Trophoblast cell (in vitro differentiated cells and primary cell): ENCODE measurements around the gene ACP6.

Experiments
- DNase-seq, 2 donors: peaks; one replicate each; pipeline ENCODE4 v3.0.0-alpha.2; 2016
- H2AFZ ChIP-seq: 2 replicates; pipeline ENCODE4 v1.6.1; 2013; ENCODE audit warnings: low read length, moderate library complexity, mild to moderate bottlenecking; ENCODE audit not compliant: insufficient read depth, poor library complexity
- H2AK5ac ChIP-seq: 2 replicates; pipeline ENCODE4 v1.6.1; 2013; ENCODE audit warnings: mild to moderate bottlenecking, low read length
- H2BK120ac ChIP-seq: 2 replicates; pipeline ENCODE4 v1.6.1; 2013; ENCODE audit warnings: low read length, mild to moderate bottlenecking, moderate library complexity; ENCODE audit not compliant: insufficient read depth, poor library complexity
- H2BK12ac ChIP-seq: 2 replicates; pipeline ENCODE4 v1.6.1; 2013; ENCODE audit warnings: mild to moderate bottlenecking, low read length, moderate library complexity
- H2BK5ac ChIP-seq: 2 replicates; pipeline ENCODE4 v1.6.1; 2013; ENCODE audit warnings: low read length, low read depth, moderate library complexity, mild to moderate bottlenecking; ENCODE audit not compliant: poor library complexity
- H3K14ac ChIP-seq: 2 replicates; pipeline ENCODE4 v1.6.1; 2013; ENCODE audit warnings: mild to moderate bottlenecking, low read length
- H3K18ac ChIP-seq: 2 replicates; pipeline ENCODE4 v1.6.1; 2013; ENCODE audit warnings: mild to moderate bottlenecking, low read length
- H3K23ac ChIP-seq: 2 replicates; pipeline ENCODE4 v1.6.1; 2013; ENCODE audit warnings: low read length
- H3K27ac ChIP-seq: 2 replicates; pipeline ENCODE4 v1.5.1; 2013; ENCODE audit warnings: low read depth, mild to moderate bottlenecking, inconsistent platforms, low read length, moderate library complexity
- H3K27me3 ChIP-seq: 2 replicates; pipeline ENCODE4 v1.6.1; 2013; ENCODE audit warnings: inconsistent platforms, mild to moderate bottlenecking, low read length, moderate library complexity; ENCODE audit not compliant: insufficient read depth
- H3K36me3 ChIP-seq, 2 experiments: 1 replicate in 1 of 2; 2 replicates in 1 of 2; pipeline ENCODE4 v1.6.1; 2013; ENCODE audit warnings: low read length in 2 of 2, mild to moderate bottlenecking in 2 of 2, moderate library complexity in 1 of 2; ENCODE audit not compliant: insufficient read depth in 2 of 2, control insufficient read depth in 1 of 2
- H3K4ac ChIP-seq: 2 replicates; pipeline ENCODE4 v1.6.1; 2013; ENCODE audit warnings: low read depth, mild to moderate bottlenecking, low read length, moderate library complexity
- H3K4me1 ChIP-seq, 2 experiments: 1 replicate in 1 of 2; 2 replicates in 1 of 2; pipeline ENCODE4 v1.6.1; 2013; ENCODE audit warnings: low read length in 2 of 2, mild to moderate bottlenecking in 2 of 2, moderate library complexity in 1 of 2; ENCODE audit not compliant: insufficient read depth in 2 of 2, control insufficient read depth in 1 of 2
- H3K4me2 ChIP-seq: 2 replicates; pipeline ENCODE4 v1.6.1; 2013; ENCODE audit warnings: inconsistent platforms, mild to moderate bottlenecking, low read length, moderate library complexity
- H3K4me3 ChIP-seq: 2 replicates; pipeline ENCODE4 v1.5.1; 2013; ENCODE audit warnings: mild to moderate bottlenecking, low read depth, low read length, inconsistent platforms
- H3K79me1 ChIP-seq: one replicate; pipeline ENCODE4 v1.6.1; 2013; ENCODE audit warnings: low read length
- H3K79me2 ChIP-seq: 2 replicates; pipeline ENCODE4 v1.6.1; 2013; ENCODE audit warnings: low read length, mild to moderate bottlenecking; ENCODE audit not compliant: control insufficient read depth, insufficient read depth, poor library complexity
- H3K9ac ChIP-seq: 2 replicates; pipeline ENCODE4 v1.6.1; 2013; ENCODE audit warnings: mild to moderate bottlenecking, low read length
- H3K9me3 ChIP-seq: 2 replicates; pipeline ENCODE4 v1.6.1; 2013; ENCODE audit warnings: low read depth, mild to moderate bottlenecking, control low read depth, inconsistent platforms, low read length; ENCODE audit not compliant: insufficient read depth
- H4K12ac ChIP-seq: 2 replicates; pipeline ENCODE4 v1.6.1; 2013; ENCODE audit warnings: low read depth, mild to moderate bottlenecking, low read length, moderate library complexity
- H4K8ac ChIP-seq: 2 replicates; pipeline ENCODE4 v1.6.1; 2013; ENCODE audit warnings: low read depth, mild to moderate bottlenecking, low read length, moderate library complexity
- H4K91ac ChIP-seq: one replicate; pipeline ENCODE4 v1.6.1; 2013; ENCODE audit warnings: low read depth, mild to moderate bottlenecking, low read length, moderate library complexity
- WGBS: extraction: QIAGEN DNeasy Blood & Tissue Kit; methylation state at CpG from one replicate; pipeline ENCODE4 v1.1.7; 2013; ENCODE audit warnings: missing lambda C conversion rate; ENCODE audit not compliant: insufficient read length, insufficient coverage; ENCODE audit errors: extremely low coverage; 5-methylcytosine and 5-hydroxymethylcytosine counted together

Gene ACP6

GRCh38 chr1:147717051-147717705, 46.9 kb upstream of the ACP6 start:
- H3K14ac ChIP-seq = no peak overlapping the region
- H4K12ac ChIP-seq = no peak overlapping the region
- H4K8ac ChIP-seq = no peak overlapping the region
- no peak overlapping the region for H3K4ac ChIP-seq
- H3K79me1 ChIP-seq = no peaks in the 10 kb centered on the region
- no peak overlapping the region for H3K9ac ChIP-seq
- H3K18ac ChIP-seq = no peak overlapping the region
- no peak overlapping the region for H2BK5ac ChIP-seq
- H3K4me1 ChIP-seq = peaks cover 3 to 14% of the 10 kb centered on the region in 2 experiments
- no peak overlapping the region for H3K4me2 ChIP-seq
- H3K27ac ChIP-seq = no peak overlapping the region
- whole genome bisulfite sequencing = no CpG with 5 or more reads among the region's 6 CpGs
- H3K23ac ChIP-seq = no peak overlapping the region
- H3K27me3 ChIP-seq = no peaks in the 10 kb centered on the region
- peak; percentile 86 to 91 for DNase-seq
- H3K79me2 ChIP-seq = no peaks in the 10 kb centered on the region
- H4K91ac ChIP-seq = no peak overlapping the region
- no peaks in the 10 kb centered on the region for H3K36me3 ChIP-seq
- H2BK120ac ChIP-seq = no peak overlapping the region
- no peak overlapping the region for H2AK5ac ChIP-seq
- no peak overlapping the region for H2BK12ac ChIP-seq
- no peak overlapping the region for H3K4me3 ChIP-seq
- H3K9me3 ChIP-seq = peaks cover 9% of the 10 kb centered on the region
- H2AFZ ChIP-seq = no peak overlapping the region

DNA sequence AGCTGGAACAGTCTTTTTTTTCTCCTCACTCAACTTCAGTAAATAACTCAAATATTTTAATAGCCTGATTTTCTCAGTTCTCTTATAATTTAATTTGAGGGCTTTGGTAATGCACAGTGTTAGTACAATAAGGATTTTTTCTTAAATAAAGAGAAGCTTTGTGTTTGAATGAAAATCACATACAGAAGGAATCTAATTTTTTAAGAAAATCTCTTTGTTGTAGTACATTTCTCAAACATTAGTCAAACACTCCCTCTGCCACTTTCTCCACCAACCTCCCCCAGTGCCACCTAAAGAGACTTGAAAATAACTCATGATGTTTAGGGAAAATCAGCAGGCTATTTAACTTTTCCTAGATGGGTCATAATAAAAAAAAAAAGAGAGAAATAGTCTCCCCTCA, 42.3 kb upstream of the ACP6 start:
- H3K4me1 ChIP-seq = peaks cover under 1 to 6% of the 10 kb centered on the region in 2 experiments
- no peaks in the 10 kb centered on the region for H3K79me2 ChIP-seq
- no peaks in the 10 kb centered on the region for H3K79me1 ChIP-seq
- no peak overlapping the region for H4K12ac ChIP-seq
- H3K27ac ChIP-seq = no peak overlapping the region
- H3K23ac ChIP-seq = no peak overlapping the region
- no peak overlapping the region for H3K4me2 ChIP-seq
- no peaks in the 10 kb centered on the region for H3K27me3 ChIP-seq
- no peak overlapping the region for H3K14ac ChIP-seq
- no peak overlapping the region for H3K9ac ChIP-seq
- H3K18ac ChIP-seq = no peak overlapping the region
- no peak for DNase-seq
- no peaks in the 10 kb centered on the region for H3K9me3 ChIP-seq
- H4K8ac ChIP-seq = no peak overlapping the region
- H2AK5ac ChIP-seq = no peak overlapping the region
- no peak overlapping the region for H3K4me3 ChIP-seq
- H2BK120ac ChIP-seq = no peak overlapping the region
- no peak overlapping the region for H3K4ac ChIP-seq
- H2BK5ac ChIP-seq = no peak overlapping the region
- H2BK12ac ChIP-seq = no peak overlapping the region
- H3K36me3 ChIP-seq = no peaks in the 10 kb centered on the region
- no peak overlapping the region for H2AFZ ChIP-seq
- H4K91ac ChIP-seq = no peak overlapping the region

DNA sequence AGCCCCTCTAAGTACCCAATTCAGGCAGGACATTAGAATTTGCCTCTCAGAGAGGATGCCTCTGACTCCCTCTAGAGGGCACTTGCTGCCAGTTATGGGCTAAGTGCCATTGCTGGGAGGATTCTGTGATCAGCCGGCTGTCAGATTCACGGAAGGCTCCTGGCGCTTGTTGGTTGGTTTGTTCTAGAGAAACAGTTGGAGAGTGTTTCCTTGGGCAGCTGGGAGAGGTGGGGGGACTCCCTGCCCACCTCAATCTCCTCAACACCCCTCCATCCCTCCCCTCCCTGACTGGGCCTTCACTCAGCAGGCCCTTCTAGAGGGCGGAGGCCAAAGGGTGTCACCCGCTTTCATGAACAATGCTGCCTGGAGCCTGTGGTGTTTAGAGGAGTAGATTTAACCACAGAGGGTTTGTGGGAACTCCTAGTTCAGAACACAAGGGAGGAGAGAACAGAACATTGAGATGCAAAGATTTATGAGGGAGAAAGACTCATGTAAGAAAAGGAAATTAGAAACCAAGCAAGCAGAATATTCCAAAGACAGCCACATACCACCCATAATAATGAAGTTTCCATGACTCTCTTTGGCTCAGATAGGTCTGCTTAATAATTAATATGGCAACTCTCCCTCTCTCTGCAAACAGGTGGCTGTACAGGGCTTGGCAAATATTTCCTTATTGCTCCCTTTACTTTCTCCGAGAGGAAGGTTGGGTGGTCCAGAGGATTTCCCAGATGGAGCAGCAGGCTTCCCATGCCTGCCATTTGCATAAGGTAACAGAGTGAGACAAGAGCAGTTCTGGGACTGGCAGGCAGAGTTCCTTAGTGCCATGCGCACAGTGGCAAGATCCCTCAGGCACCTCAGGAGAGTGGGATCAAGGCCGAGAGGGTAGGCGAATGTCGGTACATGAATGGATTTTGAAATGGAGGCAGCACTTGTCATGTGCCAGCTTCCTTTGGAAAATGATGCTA, 30.0 kb upstream of the ACP6 start:
- H4K91ac ChIP-seq = no peak overlapping the region
- H3K9me3 ChIP-seq = peaks cover 2% of the 10 kb centered on the region
- no peak overlapping the region for H2BK12ac ChIP-seq
- no CpG with 5 or more reads among the region's 10 CpGs for WGBS
- H3K79me1 ChIP-seq = no peaks in the 10 kb centered on the region
- no peak overlapping the region for H4K8ac ChIP-seq
- H3K4me2 ChIP-seq = no peak overlapping the region
- H3K18ac ChIP-seq = no peak overlapping the region
- H3K27ac ChIP-seq = no peak overlapping the region
- H3K79me2 ChIP-seq = no peaks in the 10 kb centered on the region
- no peak overlapping the region for H2AK5ac ChIP-seq
- no peak overlapping the region for H3K9ac ChIP-seq
- H2AFZ ChIP-seq = no peak overlapping the region
- H4K12ac ChIP-seq = no peak overlapping the region
- no peak overlapping the region for H2BK120ac ChIP-seq
- H3K4ac ChIP-seq = no peak overlapping the region
- H3K27me3 ChIP-seq = no peaks in the 10 kb centered on the region
- no peak overlapping the region for H3K14ac ChIP-seq
- H3K4me3 ChIP-seq = no peak overlapping the region
- DNase-seq = peak; percentile 32 to 70
- H3K36me3 ChIP-seq = no peaks in the 10 kb centered on the region
- H3K4me1 ChIP-seq = peaks cover 0 to 2% of the 10 kb centered on the region in 2 experiments
- H3K23ac ChIP-seq = no peak overlapping the region
- H2BK5ac ChIP-seq = no peak overlapping the region

DNA sequence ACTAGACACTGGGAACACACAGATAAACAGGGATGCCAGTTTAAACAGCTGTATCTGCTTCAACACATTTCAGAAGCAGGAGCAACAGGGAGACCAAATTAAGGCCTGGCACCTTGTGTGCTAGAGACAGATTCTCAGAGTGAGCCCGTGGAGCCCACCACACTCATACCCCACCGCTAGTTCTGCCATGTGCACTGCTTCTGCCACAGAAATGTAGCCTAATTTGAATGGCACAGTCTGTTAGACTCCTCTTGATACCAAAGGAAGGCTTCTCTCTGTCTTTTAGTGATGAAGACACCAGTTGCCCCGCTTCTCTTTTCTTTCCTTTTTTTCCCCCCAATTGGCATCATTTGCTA, 29.3 kb upstream of the ACP6 start:
- Histone ChIP-seq H3K79me2 (no peaks in the 10 kb centered on the region), H3K4ac (no peak overlapping the region), H3K18ac (no peak overlapping the region), H2BK120ac (no peak overlapping the region), H3K27ac (no peak overlapping the region), H3K79me1 (no peaks in the 10 kb centered on the region), H3K4me1 (peaks cover 0 to 2% of the 10 kb centered on the region in 2 experiments), H4K91ac (no peak overlapping the region), H3K9ac (no peak overlapping the region), H3K9me3 (peaks cover 2% of the 10 kb centered on the region), H3K23ac (no peak overlapping the region), H2BK5ac (no peak overlapping the region), H2AFZ (no peak overlapping the region), H3K27me3 (no peaks in the 10 kb centered on the region), H3K36me3 (no peaks in the 10 kb centered on the region), H4K8ac (no peak overlapping the region), H3K4me3 (no peak overlapping the region), H4K12ac (no peak overlapping the region), H2AK5ac (no peak overlapping the region), H3K14ac (no peak overlapping the region), H2BK12ac (no peak overlapping the region), H3K4me2 (no peak overlapping the region)
- WGBS = no CpG with 5 or more reads among the region's 3 CpGs
- DNase-seq = no peak
